RPMI8226 (cell line): ENCODE data around the gene AACS.
"Not testable (repeated sequence)": the region's sequence is repeated elsewhere in the genome, so short reads cannot be mapped to it uniquely, and the experiment has no call there.

Experiments used
- DNase-seq: peaks from one replicate; pipeline ENCODE4 v3.0.0-alpha.2; 2015

Gene AACS

GRCh38 chr12:125092872-125093680, 27.8 kb downstream of the AACS start:
- DNase-seq = no peak

- DNase-seq = no peak
These were observed 28.6 kb downstream of the AACS start for GRCh38 chr12:125093681-125094330.

- DNase-seq = no peak
These were observed 31.7 kb downstream of the AACS start for GRCh38 chr12:125096894-125097293.

GRCh38 chr12:125097427-125097826, 32.2 kb downstream of the AACS start:
- no peak for DNase-seq

GRCh38 chr12:125098676-125099408, 33.6 kb downstream of the AACS start:
- DNase-seq = no peak

- DNase-seq = no peak
These were observed 34.2 kb downstream of the AACS start for GRCh38 chr12:125099409-125099782.

GRCh38 chr12:125100551-125101434, 35.6 kb downstream of the AACS start:
- DNase-seq = no peak

GRCh38 chr12:125104982-125105381, 39.7 kb downstream of the AACS start:
- no peak for DNase-seq

- DNase-seq = no peak
These were observed 40.4 kb downstream of the AACS start for GRCh38 chr12:125105600-125105999.

- DNase-seq = no peak
These were observed 45.6 kb downstream of the AACS start for GRCh38 chr12:125110641-125111360.

- no peak for DNase-seq
These were observed 46.2 kb downstream of the AACS start for GRCh38 chr12:125111403-125111802.

- DNase-seq = not testable (repeated sequence)
These were observed 47.4 kb downstream of the AACS start for GRCh38 chr12:125112614-125113013.

- DNase-seq = no peak
These were observed 48.0 kb downstream of the AACS start for GRCh38 chr12:125113263-125113662.

- DNase-seq = no peak
These were observed 48.6 kb downstream of the AACS start for GRCh38 chr12:125113789-125114188.

GRCh38 chr12:125114365-125115141, 49.3 kb downstream of the AACS start:
- no peak for DNase-seq

GRCh38 chr12:125120566-125120965, 55.3 kb downstream of the AACS start:
- no peak for DNase-seq

GRCh38 chr12:125121106-125121505, 55.9 kb downstream of the AACS start:
- DNase-seq = no peak

GRCh38 chr12:125122668-125123067, 57.4 kb downstream of the AACS start:
- no peak for DNase-seq

GRCh38 chr12:125124320-125124966, 59.2 kb downstream of the AACS start:
- DNase-seq = no peak

- DNase-seq = no peak
These were observed 60.0 kb downstream of the AACS start for GRCh38 chr12:125125271-125125670.
